GM18505 (cell line): Measurements from ENCODE around the gene GAD2.

Experiments used
- ATAC-seq: cut with Tn5 transposase; IDR thresholded peaks from one replicate; pipeline ENCODE4 v1.9.1; 2021; ENCODE audit not compliant: unreplicated experiment
- POLR2A ChIP-seq: IDR thresholded peaks from 4 replicates; pipeline ENCODE4 v1.6.1; 2011; ENCODE audit warnings: borderline replicate concordance; ENCODE audit not compliant: insufficient read depth, insufficient read length; ENCODE audit errors: extremely low read depth

Gene GAD2

DNA sequence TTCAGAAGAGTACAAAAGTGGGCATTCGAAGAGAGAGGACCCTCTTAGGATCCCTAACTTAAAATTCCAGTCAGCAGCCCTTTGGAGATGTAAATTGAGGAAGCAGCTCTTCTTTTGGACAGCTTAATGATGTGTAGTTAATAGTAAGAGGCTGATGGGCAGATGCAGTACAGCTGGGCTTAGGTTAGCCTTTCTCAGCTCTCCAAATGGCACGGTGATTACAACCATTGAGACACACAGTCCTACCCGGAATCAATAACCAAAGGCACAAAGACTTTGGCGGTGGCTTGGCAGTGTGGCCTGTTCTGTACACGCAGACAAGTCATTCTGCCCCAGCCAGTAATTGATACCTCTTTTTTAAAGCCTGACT, 26.8 kb downstream of the GAD2 start:
- TF ChIP-seq POLR2A = no peak
- ATAC-seq = no peak

DNA sequence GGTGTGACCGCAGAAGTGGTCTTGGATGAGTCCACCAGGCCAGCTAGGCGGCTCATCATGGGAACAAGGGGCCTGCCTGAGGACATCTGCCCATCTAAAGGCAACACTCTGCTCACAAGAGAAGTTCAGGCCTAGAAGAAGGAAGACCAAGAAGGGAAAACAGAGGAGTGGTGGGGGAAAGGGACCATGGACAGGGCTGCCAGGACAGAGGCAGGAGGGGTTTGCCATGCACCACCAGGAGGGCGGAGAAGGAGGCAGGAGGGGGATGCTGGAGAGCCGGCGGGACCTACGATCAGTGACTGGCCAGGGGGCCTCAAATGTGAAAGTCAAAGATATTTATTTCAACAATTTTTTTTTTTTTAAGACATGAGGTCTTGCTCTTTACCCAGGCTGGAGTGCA, 33.1 kb downstream of the GAD2 start:
- ATAC-seq = no peak
- TF ChIP-seq POLR2A = no peak

DNA sequence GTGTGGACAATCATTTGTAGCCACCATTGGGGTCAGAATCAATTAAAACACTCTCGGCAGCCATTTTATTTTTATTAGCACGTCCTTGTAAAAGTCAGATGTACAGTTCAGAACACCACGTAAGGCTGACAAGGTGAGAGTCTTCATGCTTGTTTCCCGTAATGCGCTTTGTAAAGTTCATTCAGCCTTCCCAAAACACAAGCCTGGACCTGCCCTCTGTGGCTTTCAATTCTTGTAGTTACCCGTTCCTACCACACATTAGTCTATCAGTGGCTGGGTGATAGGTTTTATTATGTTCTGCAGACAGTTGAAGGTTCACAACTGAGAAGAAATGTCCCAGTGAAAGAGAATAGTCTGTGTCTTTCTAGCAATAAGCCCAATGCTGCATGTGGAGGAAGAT, 35.4 kb downstream of the GAD2 start:
- no peak for TF ChIP-seq POLR2A
- ATAC-seq = no peak

DNA sequence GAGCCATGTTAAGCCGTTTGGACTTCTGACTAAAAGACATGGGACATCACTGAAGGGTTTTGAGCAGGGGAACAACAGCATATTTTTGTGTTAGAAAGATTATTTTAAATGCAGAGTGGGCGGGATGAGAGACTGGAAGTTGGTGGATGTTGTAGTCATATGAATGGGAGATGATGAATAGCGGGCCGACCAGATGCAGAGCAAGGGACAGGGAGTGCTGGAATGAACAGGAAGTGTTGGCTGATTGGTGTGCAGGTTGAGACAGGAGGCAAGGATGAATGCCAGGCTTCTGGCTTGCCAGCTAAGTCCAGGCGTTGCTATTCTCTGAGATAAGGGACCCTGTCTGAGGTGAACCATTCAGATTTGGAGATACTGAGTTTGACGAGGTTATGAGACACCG, 38.0 kb downstream of the GAD2 start:
- no peak for TF ChIP-seq POLR2A
- ATAC-seq = no peak

DNA sequence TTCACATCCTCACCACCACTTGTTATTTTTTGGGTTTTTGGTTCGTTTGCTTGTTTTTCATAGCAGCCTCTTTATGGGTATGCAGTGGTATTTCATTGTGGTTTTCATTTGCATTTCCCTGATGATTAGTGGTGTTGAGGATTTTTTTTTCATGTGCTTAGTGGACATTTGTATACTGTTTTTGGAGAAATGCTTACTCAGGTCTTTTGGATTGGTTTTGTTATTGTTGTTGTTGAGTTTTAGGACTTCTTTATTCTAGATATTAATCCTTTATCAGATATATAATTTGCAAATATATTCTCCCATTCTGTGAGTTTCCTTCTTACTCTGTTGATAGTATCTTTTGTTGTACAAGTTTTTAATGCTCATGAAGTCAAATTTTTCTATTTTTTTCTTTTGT, 42.8 kb downstream of the GAD2 start:
- ATAC-seq = no peak
- TF ChIP-seq POLR2A = no peak

DNA sequence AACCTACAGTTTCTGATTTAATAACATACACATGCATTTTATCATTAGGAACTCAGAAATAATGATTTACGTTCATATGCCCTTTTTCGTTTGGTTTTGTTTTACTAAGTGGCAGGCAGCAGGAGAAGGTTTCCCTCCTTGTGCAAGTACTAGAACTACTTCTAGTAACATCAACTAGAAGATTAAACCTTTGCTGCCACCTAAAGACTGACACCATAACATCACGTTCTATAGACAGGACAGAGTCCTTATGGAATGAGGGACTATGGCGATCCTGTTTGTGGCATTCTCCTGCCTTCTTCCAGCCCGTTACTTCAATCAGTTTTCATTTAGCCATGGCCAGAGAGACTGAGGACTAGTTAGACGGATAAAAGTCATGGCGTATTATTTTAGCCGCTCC, 53.2 kb downstream of the GAD2 start:
- TF ChIP-seq POLR2A = no peak

DNA sequence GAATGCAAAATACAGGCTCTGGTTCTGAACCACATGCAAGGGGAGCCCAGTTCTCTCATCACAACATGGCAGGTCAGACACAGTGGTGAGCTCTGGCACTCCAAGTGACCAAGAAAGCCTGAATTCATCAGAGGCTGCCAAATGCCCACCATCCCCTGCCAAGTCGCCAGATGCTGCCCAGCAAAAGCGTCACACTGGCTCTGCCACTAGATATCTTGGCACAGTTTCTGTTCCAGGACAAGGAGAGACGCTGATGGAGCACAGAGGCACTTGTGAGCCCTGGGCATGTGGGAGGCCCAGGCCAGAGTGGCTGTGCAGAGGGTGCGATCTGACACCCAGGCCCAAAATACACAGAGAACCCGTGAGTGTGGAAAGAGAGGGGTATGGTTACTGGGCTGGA, 57.8 kb downstream of the GAD2 start:
- TF ChIP-seq POLR2A = no peak

More for the DNA sequence above, 53.2 kb downstream of the GAD2 start:
- no peak for ATAC-seq

DNA sequence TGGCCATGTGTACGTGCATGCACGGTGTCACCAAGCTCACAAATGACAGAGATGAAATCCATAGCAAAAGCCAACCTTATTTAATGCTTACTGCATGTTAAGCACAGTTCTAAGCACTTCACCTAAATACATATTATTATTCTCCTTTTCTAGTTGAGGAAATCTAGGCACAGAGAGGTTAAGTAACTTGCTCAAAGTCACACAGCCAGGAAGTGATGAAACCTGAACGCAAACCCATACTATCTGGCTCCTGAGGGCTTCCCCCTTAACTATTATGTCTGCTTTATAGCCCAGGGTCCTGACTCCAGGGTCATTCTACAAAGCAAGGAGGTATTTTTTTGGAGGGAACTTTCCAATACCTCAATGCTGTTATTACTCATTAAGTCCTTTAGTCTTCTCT, 61.7 kb downstream of the GAD2 start:
- ATAC-seq = no peak
- no peak for TF ChIP-seq POLR2A

More for the DNA sequence above, 57.8 kb downstream of the GAD2 start:
- no peak for ATAC-seq

DNA sequence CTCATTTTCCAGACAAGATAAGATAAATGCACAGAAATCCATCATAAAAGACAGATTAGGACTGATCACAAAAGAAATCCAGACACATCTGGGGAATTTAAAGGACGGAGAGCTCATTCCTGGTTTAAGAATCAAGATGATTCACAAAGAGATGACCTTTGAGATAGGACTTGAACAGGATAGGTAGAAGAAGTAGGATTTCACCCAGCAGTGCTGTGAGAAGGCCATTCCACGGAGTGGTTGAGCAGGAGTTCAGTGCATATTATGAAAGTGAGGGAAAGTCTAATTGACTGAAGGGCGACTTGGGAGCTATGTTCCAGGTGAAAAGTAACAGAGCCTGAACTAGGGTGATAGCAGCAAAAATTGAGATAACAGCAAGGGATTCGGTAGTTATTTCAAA, 73.7 kb downstream of the GAD2 start:
- no peak for TF ChIP-seq POLR2A
- no peak for ATAC-seq

DNA sequence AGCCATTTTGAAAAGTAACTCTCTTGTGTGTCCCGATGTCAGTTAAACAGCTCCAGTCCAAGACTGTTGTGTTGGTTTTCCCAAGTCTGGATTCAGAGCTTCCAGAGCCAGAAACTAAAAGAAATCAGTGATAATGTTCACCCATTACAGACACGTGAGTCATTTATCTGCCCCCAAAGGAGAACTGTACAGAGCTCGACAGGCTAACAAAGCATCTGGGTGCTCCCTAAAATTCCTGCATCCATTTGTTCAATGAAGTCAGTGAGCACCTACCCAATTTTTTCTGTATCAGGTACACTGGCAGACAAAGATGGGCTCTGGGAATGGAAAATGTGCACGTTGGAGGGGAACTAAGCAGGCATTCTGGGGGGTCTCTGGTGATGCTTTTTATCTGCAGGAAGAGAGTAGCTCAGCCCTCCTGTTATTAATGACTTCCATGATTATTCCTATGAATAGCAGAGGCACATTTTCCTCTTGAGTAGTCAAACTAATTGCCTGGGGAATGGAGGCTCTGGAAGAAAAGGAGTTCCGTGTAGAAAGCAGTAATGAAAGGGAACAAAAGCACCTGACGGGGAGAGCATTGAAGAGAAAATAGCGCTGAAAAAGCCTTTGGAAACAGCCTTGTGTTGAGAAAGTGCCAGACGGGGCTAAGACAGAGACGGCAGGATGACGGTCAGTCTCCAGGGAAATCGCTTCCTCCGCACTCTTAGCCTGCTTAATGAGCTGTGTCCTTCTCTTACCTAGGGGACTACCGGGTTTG, 75.3 kb downstream of the GAD2 start:
- no peak for ATAC-seq
- no peak for TF ChIP-seq POLR2A

DNA sequence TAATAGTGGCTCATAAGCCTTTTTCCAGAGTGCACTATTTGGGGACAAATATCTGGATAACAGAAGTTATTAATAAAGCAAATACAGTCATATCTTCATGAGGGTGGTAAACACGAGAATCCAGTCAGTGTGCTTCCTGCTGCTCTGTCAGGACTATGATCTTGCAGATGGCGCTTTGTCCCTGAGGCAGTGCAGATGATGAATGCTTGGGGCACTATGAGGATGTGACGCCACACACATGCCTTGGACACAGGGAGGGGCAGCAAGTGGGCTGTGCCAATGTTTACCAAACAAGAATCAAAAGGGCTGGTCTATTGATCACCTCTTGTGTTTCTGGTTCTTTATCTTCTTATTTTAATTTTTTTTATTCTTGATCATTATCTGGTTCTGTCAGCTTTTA, 79.8 kb downstream of the GAD2 start:
- no peak for ATAC-seq

DNA sequence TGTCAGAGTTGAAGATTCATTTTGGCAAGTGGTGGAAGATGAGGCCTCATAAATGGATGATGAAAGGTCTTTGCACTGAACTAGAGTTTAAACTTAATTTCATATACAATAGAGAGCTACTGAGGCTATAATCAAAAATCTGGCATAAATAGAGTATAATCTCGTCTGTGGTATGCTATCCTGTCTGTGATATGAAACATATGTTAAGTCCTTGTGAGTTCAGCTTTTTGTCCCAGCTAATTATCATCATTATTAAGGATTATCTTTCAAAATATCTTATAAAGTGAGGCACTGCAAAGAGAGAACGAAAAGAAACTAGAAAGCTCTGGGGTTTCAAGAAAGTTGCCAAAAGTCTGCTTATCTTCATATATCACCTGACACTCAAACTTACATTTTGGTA, 83.4 kb downstream of the GAD2 start:
- no peak for TF ChIP-seq POLR2A

More for the DNA sequence above, 79.8 kb downstream of the GAD2 start:
- TF ChIP-seq POLR2A = no peak

DNA sequence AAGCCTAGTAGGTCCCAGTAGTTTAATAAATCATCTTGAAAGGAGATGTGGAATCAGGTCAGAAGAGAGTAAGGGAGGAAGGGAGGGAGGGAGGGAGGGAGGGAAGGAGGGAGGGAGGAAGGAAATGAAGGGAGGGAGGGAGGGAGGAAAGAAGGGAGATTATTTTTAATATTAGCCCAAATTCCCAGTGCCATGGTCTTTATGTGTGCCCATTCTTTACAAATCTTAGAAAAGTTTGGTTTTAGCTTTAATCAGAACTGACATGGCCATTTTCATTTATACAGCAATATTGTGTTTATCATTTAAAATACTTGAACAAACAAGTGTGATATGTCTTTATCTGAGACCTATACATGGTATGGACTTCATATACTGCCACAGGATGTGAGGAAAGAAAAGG, 86.8 kb downstream of the GAD2 start:
- no peak for TF ChIP-seq POLR2A

More for the DNA sequence above, 83.4 kb downstream of the GAD2 start:
- no peak for ATAC-seq

DNA sequence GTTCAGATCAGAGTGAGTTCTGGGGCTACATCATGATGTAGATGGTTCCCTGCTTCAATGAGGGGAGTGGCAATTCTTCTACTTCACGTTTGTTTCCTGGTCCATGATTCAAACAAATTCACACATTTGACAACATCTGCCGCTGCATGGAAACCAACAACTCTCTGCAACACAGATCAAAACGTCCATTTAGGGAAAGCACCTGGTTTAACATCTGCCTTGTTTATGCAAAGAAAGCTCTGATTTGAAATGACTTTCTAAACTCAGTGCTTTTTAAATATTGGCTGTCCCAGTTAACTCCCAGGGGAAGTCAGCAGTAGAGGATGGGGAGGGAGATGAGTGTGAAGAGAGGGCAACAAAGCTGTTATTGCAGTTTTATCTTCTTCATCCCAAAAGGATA, 93.8 kb downstream of the GAD2 start:
- no peak for TF ChIP-seq POLR2A
- ATAC-seq = no peak

More for the DNA sequence above, 86.8 kb downstream of the GAD2 start:
- ATAC-seq = no peak
